Endodermal cell (in vitro differentiated cells): ENCODE measurements around the gene C1orf198. TPM values are rescaled to one million over a fixed set of nuclear protein-coding genes. Genes with fewer than 3 reads are reported as not detected.

Source experiments
- DNase-seq: peaks from one replicate; pipeline ENCODE4 v3.0.0-alpha.2; 2017
- H3K27ac ChIP-seq: 2 replicates; pipeline ENCODE4 v1.5.1; 2013; ENCODE audit warnings: mild to moderate bottlenecking, low read depth, low read length, moderate library complexity
- H3K27me3 ChIP-seq: 2 replicates; pipeline ENCODE4 v1.6.1; 2013; ENCODE audit warnings: mild to moderate bottlenecking, low read length, moderate library complexity; ENCODE audit not compliant: insufficient read depth, control insufficient read depth, poor library complexity, severe bottlenecking
- H3K36me3 ChIP-seq: 2 replicates; pipeline ENCODE4 v1.7.0; 2013; ENCODE audit warnings: mild to moderate bottlenecking, low read length, moderate library complexity; ENCODE audit not compliant: control insufficient read depth, insufficient read depth
- H3K4me1 ChIP-seq: one replicate; pipeline ENCODE4 v1.7.0; 2013; ENCODE audit warnings: low read length; ENCODE audit not compliant: control insufficient read depth, insufficient read depth
- H3K4me3 ChIP-seq: 2 replicates; pipeline ENCODE4 v1.5.1; 2013; ENCODE audit warnings: mild to moderate bottlenecking, low read length, moderate library complexity
- H3K9ac ChIP-seq: 2 replicates; pipeline ENCODE4 v1.6.1; 2013; ENCODE audit warnings: mild to moderate bottlenecking, low read length, moderate library complexity; ENCODE audit not compliant: poor library complexity, severe bottlenecking; ENCODE audit errors: extremely low read depth
- H3K9me3 ChIP-seq: 2 replicates; pipeline ENCODE4 v1.6.1; 2013; ENCODE audit warnings: mild to moderate bottlenecking, low read length, moderate library complexity; ENCODE audit not compliant: control insufficient read depth
- H3K27ac Mint-ChIP-seq: 2 replicates; pipeline ENCODE4 v1.8.0; 2020; ENCODE audit warnings: mixed read lengths
- H3K27me3 Mint-ChIP-seq: 2 replicates; pipeline ENCODE4 v1.8.0; 2021; ENCODE audit warnings: mild to moderate bottlenecking, mixed read lengths; ENCODE audit not compliant: insufficient read depth
- H3K36me3 Mint-ChIP-seq: 2 replicates; pipeline ENCODE4 v1.8.0; 2020; ENCODE audit warnings: low read depth, mixed read lengths
- H3K4me1 Mint-ChIP-seq: 2 replicates; pipeline ENCODE4 v1.8.0; 2020; ENCODE audit warnings: mixed read lengths
- H3K4me3 Mint-ChIP-seq: 2 replicates; pipeline ENCODE4 v1.8.0; 2020; ENCODE audit warnings: mild to moderate bottlenecking, moderate library complexity, mixed read lengths
- H3K9me3 Mint-ChIP-seq: 2 replicates; pipeline ENCODE4 v1.8.0; 2020; ENCODE audit warnings: mild to moderate bottlenecking, mixed read lengths
- WGBS, 2 experiments: methylation state at CpG; one replicate each; pipeline versions ENCODE4 v1.1.5 to v1.1.7; 2013; ENCODE audit warnings: missing lambda C conversion rate in 2 of 2, mixed read lengths in 1 of 2; ENCODE audit not compliant: insufficient coverage in 1 of 2, insufficient read length in 1 of 2; 5-methylcytosine and 5-hydroxymethylcytosine counted together
- total RNA-seq, 2 donors: library from RNA; stranded (reverse); fragmentation: NEBNext Ultra II Directional in 1 of 2; extraction: Animal tissue kit (Norgen Biotek cat#: 25700) in 1 of 2; gene quantifications; 2 replicates in 1 of 2; 3 replicates in 1 of 2; pipeline ENCODE4 v1.2.1, GENCODE V29; 2021
- TF ChIP-seq, protein P1 (sequence below): fragments of 200-600 bp; sonication (generic); conservative IDR thresholded peaks from 2 replicates; pipeline ENCODE4 v1.5.0; 2021; ENCODE audit warnings: antibody characterized with exemption, mild to moderate bottlenecking

Gene C1orf198
- total RNA-seq, 2 donors from 2014 or later = 37.5 to 44.8 TPM

DNA sequence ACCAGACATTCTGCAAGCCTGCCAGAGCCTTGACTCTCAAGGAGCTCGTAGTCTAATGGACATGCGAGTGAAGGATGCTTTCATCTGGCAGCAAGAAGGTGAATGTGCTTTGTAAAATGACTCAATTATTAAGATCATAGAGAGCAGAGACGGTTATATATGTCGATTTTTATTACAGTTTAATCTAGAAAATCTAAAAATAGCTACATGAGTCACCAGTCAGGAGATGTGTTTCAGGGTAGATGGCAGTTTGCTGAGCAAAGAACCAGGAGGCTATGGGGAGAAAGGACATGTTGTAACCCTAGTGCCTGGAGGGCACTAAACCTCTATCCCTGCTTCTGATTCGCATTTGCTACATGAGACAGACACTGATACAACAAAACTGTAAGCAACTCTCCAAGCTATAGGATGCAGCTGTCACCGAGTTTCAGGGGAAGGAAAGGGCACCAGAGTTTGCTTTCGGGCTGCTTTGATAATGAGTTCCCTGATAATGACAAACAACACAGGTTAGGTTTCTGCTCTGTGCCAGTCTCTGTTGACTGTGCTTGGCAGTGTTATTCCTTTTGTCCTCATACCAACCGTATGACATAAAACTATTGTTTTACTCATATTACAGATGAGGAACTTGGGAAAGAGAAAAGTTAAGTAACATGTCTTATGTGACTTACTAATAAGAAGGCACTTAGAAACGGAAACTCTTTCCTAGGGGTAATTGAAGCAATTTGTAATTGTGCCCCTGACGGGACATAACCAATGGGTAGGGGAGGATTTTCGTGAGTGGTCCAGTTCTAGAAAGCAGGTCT is 43.2 kb downstream of the C1orf198 start:
- TF ChIP-seq, protein P1, sequence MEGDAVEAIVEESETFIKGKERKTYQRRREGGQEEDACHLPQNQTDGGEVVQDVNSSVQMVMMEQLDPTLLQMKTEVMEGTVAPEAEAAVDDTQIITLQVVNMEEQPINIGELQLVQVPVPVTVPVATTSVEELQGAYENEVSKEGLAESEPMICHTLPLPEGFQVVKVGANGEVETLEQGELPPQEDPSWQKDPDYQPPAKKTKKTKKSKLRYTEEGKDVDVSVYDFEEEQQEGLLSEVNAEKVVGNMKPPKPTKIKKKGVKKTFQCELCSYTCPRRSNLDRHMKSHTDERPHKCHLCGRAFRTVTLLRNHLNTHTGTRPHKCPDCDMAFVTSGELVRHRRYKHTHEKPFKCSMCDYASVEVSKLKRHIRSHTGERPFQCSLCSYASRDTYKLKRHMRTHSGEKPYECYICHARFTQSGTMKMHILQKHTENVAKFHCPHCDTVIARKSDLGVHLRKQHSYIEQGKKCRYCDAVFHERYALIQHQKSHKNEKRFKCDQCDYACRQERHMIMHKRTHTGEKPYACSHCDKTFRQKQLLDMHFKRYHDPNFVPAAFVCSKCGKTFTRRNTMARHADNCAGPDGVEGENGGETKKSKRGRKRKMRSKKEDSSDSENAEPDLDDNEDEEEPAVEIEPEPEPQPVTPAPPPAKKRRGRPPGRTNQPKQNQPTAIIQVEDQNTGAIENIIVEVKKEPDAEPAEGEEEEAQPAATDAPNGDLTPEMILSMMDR = no peak
- 90 to 98% methylated on average over 8 to 10 of the region's 11 CpGs for WGBS, 2 experiments
- H3K4me1 ChIP-seq = no peaks in the 10 kb centered on the region
- no peak overlapping the region for H3K27ac ChIP-seq
- Mint-ChIP-seq H3K4me3 (no peak overlapping the region), H3K27me3 (peaks cover 4% of the 10 kb centered on the region), H3K4me1 (no peaks in the 10 kb centered on the region), H3K27ac (no peak overlapping the region), H3K36me3 (no peaks in the 10 kb centered on the region), H3K9me3 (no peaks in the 10 kb centered on the region)
- peak; percentile 2 for DNase-seq
- H3K9ac ChIP-seq = no peak overlapping the region
- H3K27me3 ChIP-seq = no peaks in the 10 kb centered on the region
- H3K9me3 ChIP-seq = no peaks in the 10 kb centered on the region
- H3K36me3 ChIP-seq = no peaks in the 10 kb centered on the region
- no peak overlapping the region for H3K4me3 ChIP-seq

DNA sequence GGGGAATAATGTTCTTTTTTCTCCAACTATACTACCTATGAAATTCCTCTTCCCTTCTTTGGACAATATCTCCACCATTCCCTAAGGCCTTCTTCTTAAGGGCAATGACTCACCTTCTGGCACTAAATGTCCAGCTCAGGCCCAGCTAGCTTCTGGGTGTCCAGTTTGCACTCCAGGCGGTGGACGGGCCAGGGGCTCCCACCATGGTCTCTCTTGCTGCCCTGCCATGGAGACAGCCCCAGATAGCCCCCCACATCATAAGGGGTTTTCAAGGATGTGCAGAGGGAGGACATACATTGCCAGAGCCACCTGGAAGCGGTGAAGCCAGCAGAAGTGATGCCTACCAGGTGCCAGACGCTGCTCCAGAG is 43.8 kb downstream of the C1orf198 start:
- Mint-ChIP-seq H3K36me3 (no peaks in the 10 kb centered on the region), H3K4me1 (no peaks in the 10 kb centered on the region), H3K4me3 (no peak overlapping the region), H3K27ac (no peak overlapping the region), H3K9me3 (no peaks in the 10 kb centered on the region), H3K27me3 (peaks cover 7% of the 10 kb centered on the region)
- Histone ChIP-seq H3K27me3 (no peaks in the 10 kb centered on the region), H3K4me3 (no peak overlapping the region), H3K27ac (no peak overlapping the region), H3K9ac (no peak overlapping the region), H3K36me3 (no peaks in the 10 kb centered on the region), H3K4me1 (no peaks in the 10 kb centered on the region), H3K9me3 (no peaks in the 10 kb centered on the region)
- DNase-seq = peak; percentile 32
- 95 to 100% methylated on average over 2 to 4 of the region's 4 CpGs for WGBS, 2 experiments
- TF ChIP-seq, protein P1 = no peak

DNA sequence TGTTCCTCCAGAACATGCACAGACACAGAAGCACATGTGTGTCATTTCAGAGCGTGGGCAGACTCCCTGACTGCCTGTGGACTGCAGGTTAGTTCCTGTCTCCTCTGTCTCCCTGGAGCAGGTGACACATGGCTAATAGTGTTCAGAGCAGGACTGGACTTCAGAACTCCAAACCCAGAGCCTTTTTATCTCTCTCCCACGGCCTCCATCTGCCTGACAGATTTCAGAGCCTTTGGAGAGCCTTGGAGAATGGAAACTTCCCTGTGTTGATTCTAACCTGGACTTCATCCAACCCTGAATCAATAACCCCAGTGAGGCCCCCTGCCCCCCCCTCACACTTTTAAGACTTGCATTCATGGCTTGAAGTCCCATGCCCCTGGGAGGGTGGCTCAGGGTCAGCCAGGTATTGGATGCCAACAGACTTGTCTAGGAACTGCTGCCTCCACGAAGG is 44.4 kb downstream of the C1orf198 start:
- peak; percentile 10 for DNase-seq
- Mint-ChIP-seq H3K36me3 (no peaks in the 10 kb centered on the region), H3K4me1 (no peaks in the 10 kb centered on the region), H3K27ac (no peak overlapping the region), H3K27me3 (peaks cover 8% of the 10 kb centered on the region), H3K4me3 (no peak overlapping the region), H3K9me3 (no peaks in the 10 kb centered on the region)
- H3K27me3 ChIP-seq = no peaks in the 10 kb centered on the region
- no peak overlapping the region for H3K4me3 ChIP-seq
- H3K4me1 ChIP-seq = no peaks in the 10 kb centered on the region
- TF ChIP-seq, protein P1 = no peak
- H3K9ac ChIP-seq = no peak overlapping the region
- H3K36me3 ChIP-seq = no peaks in the 10 kb centered on the region
- no peak overlapping the region for H3K27ac ChIP-seq
- H3K9me3 ChIP-seq = no peaks in the 10 kb centered on the region
- 86 to 95% methylated on average over 2 to 3 of the region's 3 CpGs for WGBS, 2 experiments
